Esophagus (tissue), 2 donors: ENCODE results near the gene TRIML1. TPM values are rescaled to one million over a fixed set of nuclear protein-coding genes. Genes with fewer than 3 reads are reported as not detected.

ENCODE experiments used
- H3K27ac ChIP-seq, 2 donors: one replicate each; pipeline ENCODE4 v1.5.1; 2013; ENCODE audit warnings: low read depth in 2 of 2, mild to moderate bottlenecking in 2 of 2, inconsistent platforms in 1 of 2, low read length in 1 of 2, moderate library complexity in 1 of 2
- H3K27me3 ChIP-seq, 2 donors: one replicate each; pipeline ENCODE4 v1.6.1; 2013; ENCODE audit warnings: low read length in 2 of 2, control low read depth in 1 of 2, mild to moderate bottlenecking in 1 of 2; ENCODE audit not compliant: insufficient read depth in 2 of 2, control insufficient read depth in 1 of 2
- H3K36me3 ChIP-seq, 2 donors: one replicate each; pipeline ENCODE4 v1.6.1; 2013; ENCODE audit warnings: low read length in 1 of 2; ENCODE audit not compliant: control insufficient read depth in 2 of 2, insufficient read depth in 2 of 2
- H3K4me1 ChIP-seq, 2 donors: one replicate each; pipeline ENCODE4 v1.6.1; 2013; ENCODE audit warnings: low read length in 1 of 2; ENCODE audit not compliant: control insufficient read depth in 2 of 2, insufficient read depth in 2 of 2
- H3K4me3 ChIP-seq, 2 donors: one replicate each; pipeline ENCODE4 v1.5.1; 2013; ENCODE audit warnings: low read length in 2 of 2, mild to moderate bottlenecking in 2 of 2, low read depth in 1 of 2, moderate library complexity in 1 of 2
- H3K9me3 ChIP-seq, 2 donors: one replicate each; pipeline ENCODE4 v1.6.1; 2013; ENCODE audit warnings: mild to moderate bottlenecking in 2 of 2, low read depth in 1 of 2, low read length in 1 of 2, moderate library complexity in 1 of 2; ENCODE audit not compliant: control insufficient read depth in 2 of 2, insufficient read depth in 1 of 2
- WGBS, 2 donors: extraction: QIAGEN DNeasy Blood & Tissue Kit; methylation state at CpG; one replicate each; pipeline ENCODE4 v1.1.7; 2013; 5-methylcytosine and 5-hydroxymethylcytosine counted together
- polyA plus RNA-seq, 2 donors: library from polyadenylated mRNA; stranded (reverse); fragments of 200-250 nt; gene quantifications; one replicate each; pipeline ENCODE4 v1.2.3, GENCODE V29; 2013
- donor health status: healthy with polysubstance abuse.
- donor health status: Bipolar disorder and iron deficiency.

Gene TRIML1, protein sequence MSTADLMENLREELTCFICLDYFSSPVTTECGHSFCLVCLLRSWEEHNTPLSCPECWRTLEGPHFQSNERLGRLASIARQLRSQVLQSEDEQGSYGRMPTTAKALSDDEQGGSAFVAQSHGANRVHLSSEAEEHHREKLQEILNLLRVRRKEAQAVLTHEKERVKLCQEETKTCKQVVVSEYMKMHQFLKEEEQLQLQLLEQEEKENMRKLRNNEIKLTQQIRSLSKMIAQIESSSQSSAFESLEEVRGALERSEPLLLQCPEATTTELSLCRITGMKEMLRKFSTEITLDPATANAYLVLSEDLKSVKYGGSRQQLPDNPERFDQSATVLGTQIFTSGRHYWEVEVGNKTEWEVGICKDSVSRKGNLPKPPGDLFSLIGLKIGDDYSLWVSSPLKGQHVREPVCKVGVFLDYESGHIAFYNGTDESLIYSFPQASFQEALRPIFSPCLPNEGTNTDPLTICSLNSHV
- polyA plus RNA-seq: not detected

DNA sequence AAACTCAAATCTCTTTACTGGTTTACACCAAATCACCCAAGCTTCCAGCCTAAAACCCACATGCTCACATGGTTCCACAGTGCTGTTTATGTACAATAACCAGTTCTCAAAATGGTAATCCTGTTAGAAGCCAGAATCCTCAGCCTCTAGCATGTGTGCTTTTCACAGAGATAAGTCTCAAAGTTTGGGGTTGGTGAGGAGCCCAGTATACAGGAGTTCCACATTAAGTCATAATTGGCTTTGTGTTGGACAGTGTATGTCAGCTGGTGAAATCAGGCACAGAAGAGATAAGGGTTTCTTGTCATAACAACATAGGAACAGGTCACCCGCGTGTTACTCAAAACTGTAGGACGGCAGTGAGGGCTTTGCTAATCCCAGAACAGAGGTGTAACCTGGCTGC lies at the start of gene TRIML1:
TRIML1 (plus strand) TSS at position 301 of the 400 bp plus-strand sequence. CDS start 118 bp downstream, outside the sequence.
- WGBS, 2 donors: 83 to 90% methylated on average over 3 of the region's 3 CpGs
- no peaks in the 10 kb centered on the region for H3K36me3 ChIP-seq
- H3K27me3 ChIP-seq: no peaks in the 10 kb centered on the region
- H3K4me3 ChIP-seq: no peak within 1 kb of the TSS
- H3K27ac ChIP-seq: no peak within 1 kb of the TSS
- H3K4me1 ChIP-seq: no peaks in the 10 kb centered on the region
- H3K9me3 ChIP-seq: peaks cover 0 to 6% of the 10 kb centered on the region in 2 donors

- WGBS, 2 donors: 87 to 88% methylated on average over 3 of the region's 3 CpGs
- Histone ChIP-seq H3K9me3 (peaks cover 0 to 4% of the 10 kb centered on the region in 2 donors), H3K27me3 (no peaks in the 10 kb centered on the region), H3K36me3 (no peaks in the 10 kb centered on the region), H3K27ac (no peak overlapping the region), H3K4me3 (no peak overlapping the region), H3K4me1 (no peaks in the 10 kb centered on the region)
These were observed 46.4 kb upstream of the TRIML1 start for GRCh38 chr4:188092824-188093223.

GRCh38 chr4:188106454-188106853 lies 32.8 kb upstream of the TRIML1 start:
- no peaks in the 10 kb centered on the region for H3K36me3 ChIP-seq
- peaks cover 3% of the 10 kb centered on the region in 2 donors for H3K9me3 ChIP-seq
- no peak overlapping the region for H3K27ac ChIP-seq
- no peak overlapping the region for H3K4me3 ChIP-seq
- H3K27me3 ChIP-seq: no peaks in the 10 kb centered on the region
- WGBS, 2 donors: 96 to 97% methylated on average over 40 of the region's 40 CpGs
- no peaks in the 10 kb centered on the region for H3K4me1 ChIP-seq

DNA sequence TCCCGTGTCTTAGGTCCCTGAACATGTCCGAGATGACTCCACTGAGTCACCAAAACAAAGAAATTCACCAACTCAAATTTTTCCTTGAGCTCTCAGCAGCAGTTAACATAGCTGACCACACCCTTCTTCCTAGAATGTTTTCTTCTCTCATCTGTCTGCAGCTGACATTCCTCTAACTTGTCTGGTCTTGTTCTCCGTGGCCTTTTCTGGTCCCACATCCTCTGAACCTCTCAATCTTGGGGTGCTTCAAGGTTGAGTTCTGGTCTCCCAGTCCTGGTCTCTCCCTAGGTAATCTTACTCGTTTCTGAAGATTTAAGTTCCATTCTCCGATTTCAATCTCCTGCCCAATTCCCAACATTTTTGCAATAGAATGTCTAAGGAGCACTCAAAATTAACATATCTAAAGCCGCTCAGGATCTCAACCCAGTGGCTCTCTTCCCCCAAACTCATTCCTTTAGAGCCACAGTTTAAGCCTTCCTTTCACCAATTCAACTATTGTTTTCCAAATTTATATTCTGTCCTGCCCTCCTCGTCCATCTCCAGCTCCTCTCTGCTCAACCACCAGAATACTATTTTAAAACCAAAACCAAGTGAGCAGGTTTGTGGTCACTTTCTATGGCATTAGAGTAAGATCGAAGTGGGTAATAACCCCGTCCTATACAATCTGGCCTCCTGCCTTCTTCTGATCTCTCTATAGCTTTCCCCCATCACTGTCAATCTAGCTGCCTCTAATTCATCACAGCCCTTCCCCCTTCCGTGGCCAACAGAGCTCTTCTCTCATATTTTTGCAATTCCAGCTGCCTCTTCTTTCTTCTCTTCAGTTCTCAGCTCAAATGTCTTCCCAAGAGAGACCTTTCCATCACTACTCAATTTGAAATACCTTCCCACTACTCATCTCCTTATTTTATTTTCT lies 31.1 kb upstream of the TRIML1 start:
- peaks cover 3% of the 10 kb centered on the region in 2 donors for H3K9me3 ChIP-seq
- H3K27me3 ChIP-seq: no peaks in the 10 kb centered on the region
- 52 to 60% methylated on average over 10 of the region's 10 CpGs for WGBS, 2 donors
- H3K4me1 ChIP-seq: no peaks in the 10 kb centered on the region
- no peaks in the 10 kb centered on the region for H3K36me3 ChIP-seq
- H3K27ac ChIP-seq: no peak overlapping the region
- no peak overlapping the region for H3K4me3 ChIP-seq

- no peaks in the 10 kb centered on the region for H3K4me1 ChIP-seq
- H3K9me3 ChIP-seq: peaks cover 3% of the 10 kb centered on the region in 2 donors
- no peaks in the 10 kb centered on the region for H3K27me3 ChIP-seq
- H3K4me3 ChIP-seq: no peak within 1 kb of the TSS
- H3K36me3 ChIP-seq: no peaks in the 10 kb centered on the region
- H3K27ac ChIP-seq: no peak within 1 kb of the TSS
- 56 to 65% methylated on average over 11 of the region's 11 CpGs for WGBS, 2 donors
These were observed 30.0 kb upstream of the TRIML1 start, which contains the start of gene TRIML2 for GRCh38 chr4:188109157-188109755. Gene TRIML2, minus strand, starts transcription at chr4:188109603. Its CDS starts 4,235 bp downstream, at chr4:188105368.

- no peaks in the 10 kb centered on the region for H3K27me3 ChIP-seq
These were observed 29.2 kb upstream of the TRIML1 start for GRCh38 chr4:188110036-188110435.

GRCh38 chr4:188110741-188111471 lies 28.3 kb upstream of the TRIML1 start:
- H3K36me3 ChIP-seq: no peaks in the 10 kb centered on the region
- H3K4me3 ChIP-seq: no peak overlapping the region
- H3K4me1 ChIP-seq: no peaks in the 10 kb centered on the region
- no peaks in the 10 kb centered on the region for H3K27me3 ChIP-seq
- no peak overlapping the region for H3K27ac ChIP-seq
- H3K9me3 ChIP-seq: peaks cover 0 to 3% of the 10 kb centered on the region in 2 donors
- 59 to 67% methylated on average over 7 of the region's 7 CpGs for WGBS, 2 donors

More at GRCh38 chr4:188110036-188110435, 29.2 kb upstream of the TRIML1 start:
- Histone ChIP-seq H3K4me3 (no peak overlapping the region), H3K36me3 (no peaks in the 10 kb centered on the region), H3K27ac (no peak overlapping the region), H3K4me1 (no peaks in the 10 kb centered on the region), H3K9me3 (peaks cover 3% of the 10 kb centered on the region in 2 donors)
- 43 to 46% methylated on average over 3 of the region's 3 CpGs for WGBS, 2 donors

GRCh38 chr4:188111955-188112354 lies 27.3 kb upstream of the TRIML1 start:
- Histone ChIP-seq H3K27ac (no peak overlapping the region), H3K27me3 (no peaks in the 10 kb centered on the region), H3K36me3 (no peaks in the 10 kb centered on the region), H3K9me3 (no peaks in the 10 kb centered on the region), H3K4me1 (no peaks in the 10 kb centered on the region), H3K4me3 (no peak overlapping the region)
- WGBS, 2 donors: 71 to 83% methylated on average over 6 of the region's 6 CpGs
